K562 (cell line): Measurements from ENCODE around the gene MAP1LC3B2. TPM values are rescaled to one million over a fixed set of nuclear protein-coding genes. Genes with fewer than 3 reads are reported as not detected.
A peak's percentile ranks its signal among the peaks of the same experiment; 100 is the strongest.

Source experiments
- GABPA ChIP-seq: fragments of 200-800 bp; sonication (Bioruptor generic); conservative IDR thresholded peaks from 2 replicates; pipeline ENCODE4 v1.6.1; 2016; ENCODE audit warnings: low read depth, missing genetic modification characterization, missing compliant biosample characterization
- GABPB2 ChIP-seq: fragments of 250-450 bp; sonication (Bioruptor Pico); conservative IDR thresholded peaks from 2 replicates; pipeline ENCODE4 v1.5.1; 2021; ENCODE audit warnings: mild to moderate bottlenecking
- MGA ChIP-seq: fragments of 450-650 bp; IDR thresholded peaks from 2 replicates; pipeline ENCODE4 v1.6.1; 2016; ENCODE audit warnings: mild to moderate bottlenecking, moderate library complexity
- NFATC3 ChIP-seq: fragments of 450-650 bp; IDR thresholded peaks from 2 replicates; pipeline ENCODE4 v1.6.1; 2017; ENCODE audit warnings: mild to moderate bottlenecking
- NFYB ChIP-seq: IDR thresholded peaks from 2 replicates; pipeline ENCODE4 v1.6.1; 2011; ENCODE audit warnings: mild to moderate bottlenecking, moderate library complexity; ENCODE audit not compliant: insufficient read length; ENCODE audit errors: extremely low read depth
- NONO ChIP-seq, 2 experiments: fragments of 200-400 bp in 1 of 2; fragments of 450-650 bp in 1 of 2; formaldehyde crosslinking in 1 of 2; IDR thresholded peaks; 2 replicates each; pipeline ENCODE4 v1.6.1; 2017; ENCODE audit warnings: low read depth in 2 of 2, mild to moderate bottlenecking in 2 of 2, moderate library complexity in 2 of 2, low read length in 1 of 2
- SOX6 ChIP-seq: fragments of 450-650 bp; IDR thresholded peaks from 2 replicates; pipeline ENCODE4 v1.6.1; 2014; ENCODE audit warnings: mild to moderate bottlenecking
- SRSF3 ChIP-seq: fragments of 200-400 bp; formaldehyde crosslinking; IDR thresholded peaks from 2 replicates; pipeline ENCODE4 v1.6.1; 2016; ENCODE audit warnings: mild to moderate bottlenecking, low read length, moderate library complexity; ENCODE audit not compliant: insufficient read depth
- TOE1 ChIP-seq, 2 experiments: fragments of 450-650 bp in 1 of 2; sonication (generic) in 1 of 2; formaldehyde crosslinking in 1 of 2; IDR thresholded peaks; 2 replicates each; pipeline versions ENCODE4 v1.7.1 to v1.8.0; 2016 to 2022; ENCODE audit warnings: borderline replicate concordance in 2 of 2, mild to moderate bottlenecking in 2 of 2, antibody characterized with exemption in 1 of 2, inconsistent platforms in 1 of 2, low read depth in 1 of 2, missing genetic modification reagents in 1 of 2, moderate library complexity in 1 of 2
- ZBTB33 ChIP-seq: sonication (generic); formaldehyde crosslinking; IDR thresholded peaks from 2 replicates; pipeline ENCODE4 v1.8.1; 2023; ENCODE audit warnings: mild to moderate bottlenecking, missing genetic modification reagents
- ZNF583 ChIP-seq: fragments of 250-450 bp; sonication (Bioruptor Pico); IDR thresholded peaks from 2 replicates; pipeline ENCODE4 v1.4.0; 2020
- ZNF707 ChIP-seq: fragments of 250-450 bp; sonication (Bioruptor Pico); conservative IDR thresholded peaks from 2 replicates; pipeline ENCODE4 v1.8.0; 2022; ENCODE audit warnings: inconsistent platforms, mild to moderate bottlenecking, moderate library complexity
- polyA plus RNA-seq, 8 experiments: library from polyadenylated mRNA; depleted of rRNA in 4 of 8; stranded (reverse) in 5 of 8; unstranded in 3 of 8; fragments of >200 nt; fragmentation: Nextera tagmentation in 2 of 8; fragmentation: Illumina TruSeq in 1 of 8; extraction: Ambion mirVana in 2 of 8; extraction: Trizol in 1 of 8; gene quantifications; 2 replicates each; pipeline versions ENCODE4 v1.2.1 to v1.2.3, GENCODE V29; 2011 to 2014; ENCODE audit warnings: inconsistent platforms in 1 of 8, missing spikeins in 1 of 8
- total RNA-seq, 7 experiments: library from RNA; depleted of rRNA in 6 of 7; stranded (reverse); fragments of >200 nt in 6 of 7; fragmentation: Illumina TruSeq in 2 of 7; extraction: Trizol in 2 of 7; gene quantifications; 2 replicates each; pipeline versions ENCODE4 v1.2.1 to v1.2.3, GENCODE V29; 2011 to 2021; ENCODE audit warnings: low replicate concordance in 1 of 7

Gene MAP1LC3B2
- total and polyA plus RNA-seq, 9 of the 15 experiments (the other 6 are each of a cell fraction or from before 2014, with no cell fraction given) = 0.53 to 2.8 (median 0.76) TPM; not detected in 2

GRCh38 chr12:116598311-116599284 is 39.4 kb downstream of the MAP1LC3B2 start (continued):
- TF ChIP-seq MGA (no peak; the same call in none of the 2 replicates), GABPA (tag) (0 out of 2 replicates have a peak, but pooled peaks have one; percentile 15), TOE1 (IDR thresholded peaks at IDR 0.05; ENCODE audit: borderline replicate concordance) (0 out of 2 replicates have a peak, but pooled peaks have one; percentile 37), TOE1 (CRISPR knock-in tag; IDR thresholded peaks at IDR 0.05; ENCODE audit: borderline replicate concordance, low read depth) (no peak), NFYB (no peak), GABPB2 (no peak), SRSF3 (no peak), ZBTB33 (CRISPR knock-in tag) (no peak), ZNF583 (0 out of 2 replicates have a peak, but pooled peaks have one; percentile 11), ZNF707 (no peak), NONO (IDR thresholded peaks at IDR 0.05; ENCODE audit: low read depth in 2 of 2, low read length in 1 of 2) (no peak), SOX6 (peak; percentile 85), NFATC3 (no peak)
